GM10248 (cell line): ENCODE results near the gene SMTNL2.
"Not testable (repeated sequence)": the region's sequence is repeated elsewhere in the genome, so short reads cannot be mapped to it uniquely, and the experiment has no call there.

Experiments
- CTCF ChIA-PET: fragments of 300-600 bp; sonication (Branson Sonifier 250); formaldehyde crosslinking; extraction: SDS; loops from one replicate; lab custom pipeline; 2021; ENCODE audit warnings: antibody characterized with exemption; lab: Yijun Ruan, JAX
- POLR2A ChIA-PET: fragments of 350-650 bp; sonication (Branson Sonifier 250); formaldehyde crosslinking; extraction: SDS; loops from one replicate; lab custom pipeline; 2020; ENCODE audit warnings: antibody characterized with exemption; lab: Yijun Ruan, JAX
- DNase-seq: peaks from one replicate; pipeline ENCODE4 v3.0.0; 2012; ENCODE audit errors: extremely low spot score
- TF ChIP-seq, protein P1 (sequence below): IDR thresholded peaks from 2 replicates; pipeline ENCODE4 v1.5.1; 2012; ENCODE audit warnings: mild to moderate bottlenecking, low read depth; ENCODE audit errors: extremely low read depth, missing control alignments, control extremely low read depth

SMTNL2 gene

DNA sequence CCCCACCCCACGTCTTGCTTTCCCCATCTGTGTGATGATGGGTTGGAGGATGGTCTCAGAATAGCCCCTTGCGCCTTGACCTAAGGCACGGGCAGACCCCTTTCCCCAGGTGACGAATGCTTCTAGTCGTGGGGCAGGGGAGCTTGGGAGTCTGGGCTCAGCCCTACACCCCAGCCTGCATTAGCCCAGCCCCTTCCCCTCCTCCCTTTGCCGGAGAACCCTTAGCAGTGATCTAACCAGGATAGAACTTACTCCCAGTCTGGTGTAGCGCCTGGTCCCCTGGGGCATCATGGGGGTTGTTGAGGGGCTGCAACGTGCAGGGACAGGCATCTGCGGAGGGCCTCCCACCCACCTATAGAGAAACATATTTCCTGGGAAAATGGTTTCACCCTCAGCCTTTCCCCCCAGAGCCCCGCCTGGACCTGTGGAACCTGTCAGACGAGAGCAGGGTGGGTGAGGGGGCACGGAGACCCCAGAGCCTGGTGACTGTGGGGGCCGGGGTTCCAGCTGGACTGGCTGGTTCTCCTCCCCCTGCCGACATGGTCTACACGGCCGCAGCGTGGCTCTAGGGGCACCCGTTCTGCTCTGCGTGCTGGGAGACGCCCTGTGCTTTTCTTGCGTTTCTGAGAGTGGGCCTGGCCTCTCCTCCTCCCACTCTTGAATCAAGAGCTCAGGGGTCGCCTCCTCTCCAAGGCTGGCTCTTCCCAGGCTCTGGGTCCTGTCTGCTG, 4.7 kb downstream of the SMTNL2 start:
- ChIA-PET POLR2A (no interaction called here), CTCF (interaction anchor here (2.1 kb wide), 1 partner anchor 23 kb away, joined by 5 read pairs; no protein-coding TSS in a partner anchor)
- no peak for DNase-seq
- TF ChIP-seq, protein P1, sequence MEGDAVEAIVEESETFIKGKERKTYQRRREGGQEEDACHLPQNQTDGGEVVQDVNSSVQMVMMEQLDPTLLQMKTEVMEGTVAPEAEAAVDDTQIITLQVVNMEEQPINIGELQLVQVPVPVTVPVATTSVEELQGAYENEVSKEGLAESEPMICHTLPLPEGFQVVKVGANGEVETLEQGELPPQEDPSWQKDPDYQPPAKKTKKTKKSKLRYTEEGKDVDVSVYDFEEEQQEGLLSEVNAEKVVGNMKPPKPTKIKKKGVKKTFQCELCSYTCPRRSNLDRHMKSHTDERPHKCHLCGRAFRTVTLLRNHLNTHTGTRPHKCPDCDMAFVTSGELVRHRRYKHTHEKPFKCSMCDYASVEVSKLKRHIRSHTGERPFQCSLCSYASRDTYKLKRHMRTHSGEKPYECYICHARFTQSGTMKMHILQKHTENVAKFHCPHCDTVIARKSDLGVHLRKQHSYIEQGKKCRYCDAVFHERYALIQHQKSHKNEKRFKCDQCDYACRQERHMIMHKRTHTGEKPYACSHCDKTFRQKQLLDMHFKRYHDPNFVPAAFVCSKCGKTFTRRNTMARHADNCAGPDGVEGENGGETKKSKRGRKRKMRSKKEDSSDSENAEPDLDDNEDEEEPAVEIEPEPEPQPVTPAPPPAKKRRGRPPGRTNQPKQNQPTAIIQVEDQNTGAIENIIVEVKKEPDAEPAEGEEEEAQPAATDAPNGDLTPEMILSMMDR = no peak

DNA sequence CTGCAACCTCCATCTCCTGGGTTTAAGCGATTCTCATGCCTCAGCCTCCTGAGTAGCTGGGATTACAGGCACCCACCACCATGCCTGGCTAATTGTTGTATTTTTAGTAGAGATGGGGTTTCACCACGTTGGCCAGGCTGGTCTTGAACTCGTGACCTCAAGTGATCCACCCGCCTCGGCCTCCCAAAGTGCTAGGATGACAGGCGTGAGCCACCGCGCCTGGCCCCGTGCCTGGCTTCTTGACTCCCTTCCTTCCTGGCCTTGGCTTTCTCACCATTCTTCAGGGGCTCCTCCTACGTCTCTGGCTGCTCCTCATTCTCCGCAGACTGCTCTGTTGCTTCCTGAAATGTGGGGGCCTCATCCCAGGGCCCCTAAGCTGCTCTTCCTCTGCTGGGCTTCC, 5.7 kb downstream of the SMTNL2 start:
- POLR2A ChIA-PET, DNase-seq: not testable (repeated sequence)
- CTCF ChIA-PET = interaction anchor here (1.0 to 2.1 kb wide), 2 partner anchors 24 to 35 kb away, joined by 3 to 5 read pairs; no protein-coding TSS in a partner anchor

DNA sequence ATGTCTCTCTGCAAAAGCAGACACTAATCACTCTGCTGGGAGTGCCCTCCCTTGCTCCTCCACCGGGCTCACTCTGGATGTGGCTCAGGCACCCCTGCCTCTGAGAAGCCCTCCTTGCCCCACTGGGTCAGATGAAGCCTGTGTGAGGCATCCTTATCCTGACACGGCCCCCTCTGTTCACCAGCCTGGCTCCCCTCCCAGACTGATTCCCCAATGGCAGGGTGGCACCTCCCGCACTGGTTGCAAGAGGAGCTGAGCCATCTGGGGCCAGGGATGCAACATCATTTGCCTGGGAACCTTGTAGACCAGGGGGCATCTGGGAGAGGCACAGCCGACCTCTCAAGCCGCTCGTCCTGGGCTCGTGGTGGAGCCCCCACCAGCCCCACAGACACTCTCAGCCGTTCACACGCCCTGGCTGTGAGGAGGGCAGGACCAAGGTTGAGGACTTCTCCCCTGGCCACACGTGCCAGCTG, 6.7 kb downstream of the SMTNL2 start:
- CTCF ChIA-PET = interaction anchor here (1.0 to 2.1 kb wide), 3 partner anchors 24 to 34 kb away, joined by 3 to 5 read pairs (median 5); no protein-coding TSS in a partner anchor
- no peak for DNase-seq
- POLR2A ChIA-PET = no interaction called here
- TF ChIP-seq, protein P1 = no peak

DNA sequence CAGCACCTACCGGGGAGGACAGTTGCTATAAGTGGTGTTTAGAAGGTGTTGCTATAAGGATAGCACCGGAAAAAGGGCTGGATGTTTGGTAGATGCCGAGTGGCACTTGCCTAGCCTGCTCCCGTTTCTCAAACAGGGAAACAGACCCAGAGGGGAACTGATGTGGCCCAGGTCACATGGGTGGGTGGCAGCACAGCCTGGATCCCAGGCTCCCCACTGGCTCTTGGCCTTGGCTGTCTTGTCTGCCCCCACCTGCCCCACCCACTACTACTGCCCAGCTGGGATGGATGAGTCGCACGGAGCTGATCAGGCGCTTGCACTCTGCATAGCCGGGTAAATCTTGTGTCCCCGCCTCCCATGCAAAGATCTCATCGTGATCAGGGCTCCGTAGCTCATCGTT, 7.2 kb downstream of the SMTNL2 start:
- POLR2A ChIA-PET = no interaction called here
- TF ChIP-seq, protein P1 = no peak
- DNase-seq = no peak
- CTCF ChIA-PET = interaction anchor here (1.0 kb wide), 1 partner anchor 25 kb away, joined by 5 read pairs; no protein-coding TSS in a partner anchor

DNA sequence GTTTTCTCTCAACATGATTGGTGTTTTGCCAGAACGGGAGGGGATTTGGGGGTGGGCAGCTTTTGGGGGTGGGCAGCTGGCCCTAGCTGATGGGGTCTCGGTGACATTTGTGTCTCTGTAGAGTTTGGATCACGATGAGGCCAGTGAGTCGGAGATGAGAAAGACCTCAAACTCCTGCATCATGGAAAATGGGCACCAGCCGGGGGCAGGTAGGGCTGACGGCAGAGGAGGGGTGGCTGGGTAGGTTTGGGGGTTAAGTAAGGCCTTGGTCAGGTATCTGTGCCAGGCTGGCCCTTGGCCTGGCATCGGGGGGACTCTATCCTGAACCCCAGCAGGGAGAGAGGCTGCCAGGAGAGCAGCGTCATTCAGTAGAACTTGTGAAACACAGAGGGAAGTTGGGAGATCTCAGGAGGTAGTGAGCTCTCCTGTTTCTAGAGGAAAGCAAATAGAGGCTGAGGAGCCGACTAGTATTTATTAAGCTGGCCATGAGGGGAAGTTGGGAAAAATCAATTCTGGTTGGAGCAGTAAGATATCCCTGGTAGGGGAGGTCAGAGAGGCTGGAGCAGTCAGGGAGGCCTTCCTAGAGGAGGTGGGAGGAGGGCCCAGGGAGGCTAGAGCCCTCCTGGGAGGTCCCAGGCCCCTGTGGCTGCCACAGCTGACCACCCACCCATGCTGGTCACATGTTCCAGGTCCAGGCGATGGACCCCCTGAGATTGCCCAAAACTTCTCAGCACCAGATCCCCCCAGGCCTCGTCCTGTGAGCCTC, 8.1 kb downstream of the SMTNL2 start:
- CTCF ChIA-PET = interaction anchor here (1.0 kb wide), 2 partner anchors 25 to 317 kb away, joined by 3 to 5 read pairs; no protein-coding TSS in a partner anchor
- TF ChIP-seq, protein P1 = no peak
- no peak for DNase-seq
- POLR2A ChIA-PET = no interaction called here

GRCh38 chr17:4593021-4593421, 8.7 kb downstream of the SMTNL2 start:
- TF ChIP-seq, protein P1 = no peak
- CTCF ChIA-PET = interaction anchor here (0.7 to 1.0 kb wide), 2 partner anchors 16 to 316 kb away, joined by 3 read pairs; no protein-coding TSS in a partner anchor
- POLR2A ChIA-PET = no interaction called here
- no peak for DNase-seq
